ENCODE results near the gene IL34. TPM values are rescaled to one million over a fixed set of nuclear protein-coding genes. Genes with fewer than 3 reads are reported as not detected.
"Not testable (repeated sequence)": the region's sequence is repeated elsewhere in the genome, so short reads cannot be mapped to it uniquely, and the experiment has no call there.

Gene IL34
- not detected for total RNA-seq

DNA sequence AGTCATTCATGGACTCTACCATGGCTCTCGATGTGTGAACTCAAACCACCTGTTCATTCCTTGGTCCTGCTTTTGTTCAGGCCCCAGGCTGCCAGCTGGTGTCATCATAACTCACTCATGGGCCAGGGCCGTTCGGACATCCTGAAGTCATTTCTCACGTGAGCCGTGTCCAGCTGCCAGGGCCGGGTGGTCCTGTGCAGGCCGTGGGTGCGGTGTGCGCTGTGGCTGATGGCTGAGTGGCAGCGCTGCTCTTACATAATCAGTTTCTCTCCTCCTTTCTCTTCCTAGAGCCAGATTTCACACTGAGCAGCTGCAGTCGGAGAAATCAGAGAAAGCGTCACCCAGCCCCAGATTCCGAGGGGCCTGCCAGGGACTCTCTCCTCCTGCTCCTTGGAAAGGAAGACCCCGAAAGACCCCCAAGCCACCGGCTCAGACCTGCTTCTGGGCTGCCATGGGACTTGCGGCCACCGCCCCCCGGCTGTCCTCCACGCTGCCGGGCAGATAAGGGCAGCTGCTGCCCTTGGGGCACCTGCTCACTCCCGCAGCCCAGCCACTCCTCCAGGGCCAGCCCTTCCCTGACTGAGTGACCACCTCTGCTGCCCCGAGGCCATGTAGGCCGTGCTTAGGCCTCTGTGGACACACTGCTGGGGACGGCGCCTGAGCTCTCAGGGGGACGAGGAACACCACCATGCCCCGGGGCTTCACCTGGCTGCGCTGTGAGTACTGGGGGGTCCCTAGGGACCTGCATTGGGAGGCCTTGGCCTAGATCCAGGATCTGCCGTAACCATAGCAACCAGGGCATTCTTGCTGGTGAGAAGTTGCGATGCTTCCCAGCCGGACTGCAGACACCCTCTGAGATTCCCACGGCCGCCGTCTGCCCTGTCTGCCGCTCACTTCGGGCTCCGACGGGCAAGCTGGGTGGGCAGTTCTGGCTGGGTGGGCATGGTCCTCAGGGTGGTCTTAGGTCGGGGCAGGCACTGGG lies at the start of gene IL34:
IL34 (plus strand) TSS at position 300 of the 982 bp plus-strand sequence; CDS start at position 689, 389 bp downstream.
- ChIA-PET CTCF (interaction anchor here (0.6 kb wide), 1 partner anchor 360 kb away, joined by 3 read pairs; no protein-coding TSS in a partner anchor), POLR2A (no interaction called here)

DNA sequence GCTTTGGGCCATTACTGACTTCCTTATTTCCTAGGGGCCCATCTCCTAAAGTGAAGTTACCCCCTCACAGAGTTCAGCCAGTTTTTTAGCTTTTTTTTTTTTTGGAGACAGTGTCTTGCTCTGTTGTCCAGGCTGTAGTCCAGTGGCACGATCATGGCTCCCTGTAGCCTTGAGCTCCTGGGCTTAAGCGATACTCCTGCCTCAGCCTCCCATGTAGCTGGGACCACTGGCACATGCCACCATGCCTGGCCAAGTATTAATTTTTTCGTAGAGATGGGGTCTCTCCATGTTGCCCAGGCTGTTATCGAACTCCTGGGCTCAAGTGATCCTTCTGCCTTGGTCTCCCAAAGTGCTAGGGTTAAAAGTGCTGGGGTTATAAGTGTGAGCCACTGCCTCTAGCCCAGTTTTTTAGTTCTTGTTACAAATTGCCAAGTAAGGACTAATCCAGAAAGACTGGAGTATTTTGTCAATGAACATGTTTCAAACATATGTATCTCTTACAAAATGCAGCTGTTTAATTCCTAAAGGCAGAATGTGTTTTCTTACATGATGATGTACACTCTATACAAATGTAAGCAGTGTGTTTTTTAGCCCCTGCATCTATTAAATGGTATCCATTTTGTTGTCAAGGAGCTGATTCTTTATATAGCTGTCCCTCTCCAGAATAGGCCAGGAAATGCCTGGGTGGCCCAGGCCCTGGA lies 49.1 kb upstream of the IL34 start:
- ChIA-PET CTCF (no interaction called here), POLR2A (interaction anchor here (0.6 kb wide), 1 partner anchor 26 kb away, joined by 4 read pairs; no protein-coding TSS in a partner anchor)

DNA sequence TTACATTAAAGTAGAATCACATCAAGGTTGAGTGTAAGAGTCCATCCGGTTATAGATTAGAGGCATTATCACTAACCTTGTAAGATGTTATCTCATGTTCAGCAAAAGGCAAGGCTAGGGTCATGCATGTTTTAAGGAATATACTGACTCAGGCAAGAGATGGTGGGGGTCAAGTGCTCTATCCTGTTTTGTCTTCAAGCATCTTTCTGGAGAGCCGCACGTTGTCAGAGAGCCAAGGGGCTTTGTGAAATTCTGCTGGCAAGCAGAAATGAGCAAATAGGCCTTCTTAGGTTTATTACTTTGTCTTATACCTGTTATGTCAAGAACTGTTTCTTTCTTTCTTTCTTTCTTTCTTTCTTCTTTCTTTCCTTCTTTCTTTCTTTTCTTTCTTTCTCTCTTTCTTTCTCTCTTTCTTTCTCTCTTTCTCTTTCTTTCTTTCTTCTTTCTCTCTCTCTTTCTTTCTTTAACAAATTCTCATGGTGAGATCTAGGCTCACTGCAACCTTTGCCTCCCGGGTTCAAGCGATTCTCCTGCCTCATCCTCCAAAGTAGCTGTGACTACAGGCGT lies 47.3 kb upstream of the IL34 start:
- ChIA-PET POLR2A (no interaction called here), CTCF (no interaction called here)

DNA sequence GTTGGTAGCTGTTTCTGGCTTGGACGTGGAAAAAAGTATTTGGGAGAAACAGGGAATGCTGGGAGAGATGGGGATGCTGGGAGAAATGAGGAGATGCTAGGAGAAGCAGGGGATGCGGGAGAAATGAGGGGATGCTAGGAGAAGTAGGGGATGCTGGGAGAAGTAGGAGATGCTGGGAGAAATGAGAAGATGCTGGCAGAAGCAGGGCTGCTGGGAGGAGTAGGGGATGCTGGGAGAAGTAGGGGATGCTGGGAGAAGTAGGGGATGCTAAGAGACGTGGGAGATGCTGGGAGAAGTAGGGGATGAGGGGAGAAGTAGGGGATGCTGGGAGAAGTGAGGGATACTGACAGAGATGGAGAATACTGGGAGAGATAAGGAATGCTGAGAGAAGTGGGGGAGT lies 45.6 kb upstream of the IL34 start:
- ChIA-PET POLR2A (no interaction called here), CTCF (no interaction called here)

DNA sequence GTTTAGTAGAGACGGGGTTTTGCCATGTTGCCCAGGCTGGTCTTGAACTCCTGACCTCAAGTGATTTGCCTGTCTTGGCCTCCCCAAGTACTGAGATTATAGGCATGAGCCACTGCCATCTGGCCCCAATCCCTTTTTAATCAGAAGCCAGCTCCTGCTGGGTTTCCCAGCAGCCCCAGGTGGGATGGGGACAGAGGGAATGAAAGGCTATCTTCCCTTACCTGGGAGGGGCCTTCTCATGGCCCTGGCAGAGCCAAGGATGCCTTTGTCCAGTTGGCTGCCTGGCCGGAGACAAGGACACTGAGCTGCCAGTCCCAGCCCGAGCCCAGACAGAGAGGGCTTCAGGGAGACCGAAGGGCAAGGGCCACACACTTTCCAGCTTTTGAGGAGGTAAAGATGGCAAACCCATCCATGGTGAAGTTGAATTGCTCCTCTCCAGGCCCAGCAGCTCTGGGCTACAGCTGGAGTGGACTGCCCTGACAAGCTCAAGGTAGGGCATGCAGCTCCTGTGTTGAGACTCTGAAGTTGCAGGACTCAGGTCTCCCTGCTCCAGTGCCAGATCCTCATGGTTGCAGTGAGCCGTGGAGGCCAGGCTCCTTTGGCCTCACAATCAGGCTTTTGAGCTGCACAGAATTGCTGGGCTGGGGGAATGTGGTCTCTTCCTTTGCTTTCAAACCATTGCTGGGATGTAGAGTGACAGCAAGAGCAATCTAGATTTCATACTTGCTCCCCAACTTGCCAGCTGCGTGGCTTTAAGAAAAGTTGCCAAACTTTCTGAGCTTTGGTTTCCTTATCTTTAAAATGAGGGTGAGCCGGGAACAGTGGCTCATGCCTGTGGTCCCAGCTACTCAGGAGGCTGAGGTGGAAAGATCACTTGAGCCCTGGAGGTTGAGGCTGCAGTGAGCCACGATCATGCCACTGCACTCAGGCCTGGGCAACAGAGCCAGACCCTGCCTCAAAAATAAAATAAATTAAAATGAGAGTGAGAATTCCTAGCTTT lies 44.5 kb upstream of the IL34 start:
- ChIA-PET POLR2A (no interaction called here), CTCF (no interaction called here)

DNA sequence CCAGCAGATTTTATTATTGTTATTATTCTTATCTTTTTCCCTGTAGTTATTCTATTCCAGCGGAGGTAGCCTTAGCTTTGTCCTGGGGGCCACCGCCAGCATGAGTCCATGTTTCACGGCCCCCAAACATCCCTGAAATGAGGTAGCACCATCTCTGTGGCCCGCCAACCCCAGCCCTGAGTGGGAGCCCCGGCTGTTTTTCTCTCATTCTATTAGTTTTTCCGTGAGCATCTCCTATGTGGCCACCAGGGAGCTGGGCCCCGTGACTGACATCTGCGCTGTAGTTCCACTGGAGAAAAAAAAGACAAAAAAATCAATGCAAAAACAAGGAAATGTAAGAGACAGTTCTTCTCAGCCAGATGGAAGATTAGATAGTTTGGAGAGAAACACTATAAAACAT lies 43.5 kb upstream of the IL34 start:
- ChIA-PET POLR2A (no interaction called here), CTCF (no interaction called here)

DNA sequence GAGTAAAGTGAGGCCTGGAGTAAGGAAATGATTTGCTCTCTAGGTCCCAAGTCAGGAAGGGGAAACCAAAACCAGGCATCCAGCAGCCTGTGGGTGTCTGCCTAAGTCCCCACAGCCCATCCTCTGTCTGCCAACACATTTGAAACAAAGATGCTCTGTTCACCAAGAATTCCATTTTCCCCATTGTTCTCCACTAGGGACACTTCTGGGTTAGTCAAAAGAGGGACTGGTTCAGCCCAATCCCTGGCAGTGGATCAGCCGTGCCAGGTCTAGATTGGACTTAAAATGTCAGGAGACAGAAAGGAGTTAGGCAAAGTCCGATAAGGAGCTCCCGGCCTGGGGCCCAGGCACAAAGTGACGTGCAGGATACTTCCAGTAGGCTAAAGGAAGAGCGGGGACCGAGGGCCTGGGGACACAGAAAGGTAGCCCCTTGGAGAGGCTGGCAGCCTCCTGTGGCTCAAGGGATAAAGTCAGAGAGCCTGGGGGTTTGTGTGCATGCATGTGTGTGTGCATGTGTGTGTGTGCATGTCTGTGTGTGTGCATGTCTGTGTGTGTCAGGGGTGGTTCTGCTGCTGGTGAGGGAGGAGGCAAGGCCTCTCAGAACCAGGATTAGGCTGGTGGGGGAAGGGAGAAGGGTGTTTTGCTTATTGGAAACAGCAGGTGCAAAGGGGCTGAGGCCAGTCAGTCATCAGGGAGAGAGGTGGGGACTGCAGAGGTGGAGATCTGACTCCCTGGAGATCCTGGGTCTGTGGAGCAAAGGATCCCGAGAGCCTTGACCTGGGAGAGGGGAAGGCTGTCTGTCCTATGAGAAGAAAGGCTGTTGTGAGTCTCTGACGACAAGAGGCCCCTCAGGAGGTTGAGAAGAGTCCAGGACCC lies 41.7 kb upstream of the IL34 start:
- CTCF ChIA-PET: no interaction called here

DNA sequence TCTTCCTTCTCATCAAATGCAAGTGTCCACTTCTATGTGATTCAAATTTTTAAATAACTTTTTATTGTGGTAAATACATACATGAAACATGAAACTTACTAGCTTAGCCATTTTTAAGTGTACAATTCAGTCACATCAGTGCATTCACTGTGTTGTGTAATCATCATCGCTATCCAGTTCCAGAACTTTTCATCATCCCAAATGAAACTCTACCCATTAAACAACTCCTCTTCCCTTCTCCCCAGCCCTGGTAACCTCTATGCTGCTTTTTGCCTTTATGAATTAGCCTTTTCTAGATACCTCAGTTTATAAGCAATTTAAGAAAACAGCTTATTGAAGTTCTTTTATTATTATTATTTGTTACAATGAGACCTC lies 41.1 kb upstream of the IL34 start:
- ChIA-PET POLR2A (no interaction called here), CTCF (no interaction called here)

More for the DNA sequence above, 41.7 kb upstream of the IL34 start:
- POLR2A ChIA-PET: no interaction called here

DNA sequence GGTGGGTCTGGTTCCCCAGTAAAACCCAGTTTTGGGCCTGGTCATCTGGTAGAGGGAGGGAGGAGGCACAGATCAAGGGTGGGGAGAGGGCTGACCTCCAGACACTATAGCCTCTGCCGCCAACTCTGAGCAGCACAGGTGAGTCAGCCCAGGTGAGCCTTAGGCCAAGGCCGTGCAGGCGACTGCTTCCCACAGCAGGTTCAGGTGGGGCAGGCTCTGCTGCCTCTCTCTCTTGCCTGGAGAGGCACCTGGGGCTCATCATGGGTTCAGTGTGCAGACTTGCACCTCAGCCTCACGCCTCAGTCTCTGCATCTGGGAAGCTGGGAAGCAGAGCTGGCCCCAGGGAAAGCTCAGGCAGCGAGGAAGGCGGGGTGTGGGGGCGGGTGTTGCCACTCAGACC lies 37.8 kb upstream of the IL34 start:
- ChIA-PET CTCF (no interaction called here), POLR2A (no interaction called here)

DNA sequence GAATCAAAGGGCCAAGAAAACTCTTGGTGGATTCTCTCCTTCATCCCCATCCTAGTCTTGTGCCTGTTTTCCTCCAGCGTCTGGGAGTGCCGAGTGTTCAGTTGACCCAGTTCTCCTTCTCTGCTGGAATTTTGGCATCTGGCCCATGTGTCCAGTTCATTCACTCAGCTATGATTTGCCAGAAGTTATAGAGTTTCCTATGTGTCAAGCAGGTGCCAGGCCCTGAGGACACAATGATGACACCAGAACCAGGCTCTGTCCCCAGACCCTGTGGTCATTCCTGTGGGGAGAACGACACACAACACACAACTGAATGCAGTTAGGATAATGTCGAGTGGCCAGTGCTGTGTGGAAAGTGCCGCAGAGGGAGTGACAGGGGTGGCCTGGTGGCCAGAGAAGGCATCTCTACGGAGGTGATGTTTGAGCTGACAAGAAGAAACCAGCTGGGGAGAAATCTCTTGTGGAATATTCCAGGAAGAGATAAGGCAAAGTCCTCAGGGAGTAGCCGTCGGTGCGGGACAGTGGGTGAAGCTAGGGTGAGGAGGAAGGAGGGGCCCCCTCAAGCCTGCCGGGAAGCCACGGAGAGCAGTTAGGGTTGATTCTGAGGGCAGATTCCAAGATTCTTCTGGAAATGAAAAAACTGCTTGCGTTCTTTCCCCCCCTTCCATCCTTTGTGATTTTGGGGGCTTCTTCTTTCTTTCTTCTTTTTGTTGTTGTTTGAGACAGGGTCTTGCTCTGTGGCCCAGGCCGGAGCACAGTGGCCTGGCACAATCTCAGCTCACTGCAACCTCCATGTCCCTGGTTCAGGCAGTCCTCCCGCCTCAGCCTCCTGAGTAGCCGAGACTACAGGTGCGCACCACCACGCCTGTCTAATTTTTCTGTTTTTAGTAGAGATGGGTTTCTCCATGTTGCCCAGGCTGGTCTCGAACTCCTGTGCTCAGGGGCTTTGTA lies 35.8 kb upstream of the IL34 start:
- ChIA-PET POLR2A (no interaction called here), CTCF (no interaction called here)

DNA sequence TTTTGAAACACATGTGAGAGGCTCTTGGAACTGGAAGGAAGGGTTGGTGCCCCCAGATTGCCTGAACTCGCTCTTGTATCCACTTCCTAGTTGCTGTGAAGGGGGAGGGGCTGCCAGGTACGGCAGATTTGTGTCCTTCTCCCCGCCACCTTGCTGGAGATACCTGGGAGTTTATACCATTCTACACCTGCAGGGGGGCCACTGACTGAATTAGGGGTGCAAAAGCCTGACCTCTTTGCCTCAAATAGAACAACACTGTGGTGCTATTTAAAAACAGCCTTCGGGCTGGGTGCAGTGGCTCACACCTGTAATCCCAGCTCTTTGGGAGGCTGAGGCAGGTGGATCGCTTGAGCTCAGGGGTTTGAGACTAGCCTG lies 35.1 kb upstream of the IL34 start:
- CTCF ChIA-PET: no interaction called here
- POLR2A ChIA-PET: no interaction called here

DNA sequence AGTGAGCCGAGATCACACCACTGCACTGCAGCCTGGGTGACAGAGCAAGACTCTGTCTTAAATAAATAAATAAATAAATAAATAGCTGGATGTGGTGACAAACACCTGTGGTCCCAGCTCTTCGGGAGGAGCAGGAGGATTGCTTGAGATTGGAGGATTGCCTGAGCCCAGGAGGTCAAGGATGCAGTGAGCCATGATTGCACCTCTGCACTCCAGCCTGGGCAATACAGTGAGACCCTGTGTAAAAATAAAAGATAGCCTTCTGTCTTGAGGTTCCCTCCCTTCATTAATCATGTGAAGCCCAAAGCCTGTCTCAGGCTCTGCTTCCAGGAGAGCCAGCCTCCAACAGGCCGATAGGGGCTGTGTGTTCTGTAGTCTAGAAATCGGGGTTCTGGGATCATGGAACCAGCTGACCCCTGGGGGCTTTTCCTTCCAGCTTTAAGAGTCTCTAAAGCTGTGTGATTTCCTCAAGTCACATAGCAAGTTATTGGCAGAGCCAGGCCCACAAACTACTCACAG lies 34.5 kb upstream of the IL34 start:
- CTCF ChIA-PET: no interaction called here
- POLR2A ChIA-PET: no interaction called here

DNA sequence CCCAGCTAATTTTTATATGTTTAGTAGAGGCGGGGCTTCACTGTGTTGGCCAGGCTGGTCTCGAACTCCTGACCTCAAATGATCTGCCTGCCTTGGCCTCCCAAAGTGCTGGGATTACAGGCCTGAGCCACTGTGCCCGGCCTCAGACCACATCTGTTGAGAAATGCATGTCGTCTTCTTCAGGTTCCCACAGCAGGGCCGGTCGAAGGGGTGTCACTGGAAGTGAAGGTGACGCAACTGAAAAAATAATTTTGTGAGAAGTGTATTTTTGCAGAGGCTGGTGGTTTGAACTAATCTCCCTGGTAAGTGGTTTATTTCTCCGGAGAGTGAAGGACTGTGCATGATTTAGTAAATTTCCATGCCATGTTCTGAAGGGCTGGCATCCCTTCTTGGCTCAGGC lies 33.4 kb upstream of the IL34 start:
- POLR2A ChIA-PET: no interaction called here
- CTCF ChIA-PET: interaction anchor here (0.6 kb wide), 1 partner anchor 36 kb away, joined by 3 read pairs; no protein-coding TSS in a partner anchor

DNA sequence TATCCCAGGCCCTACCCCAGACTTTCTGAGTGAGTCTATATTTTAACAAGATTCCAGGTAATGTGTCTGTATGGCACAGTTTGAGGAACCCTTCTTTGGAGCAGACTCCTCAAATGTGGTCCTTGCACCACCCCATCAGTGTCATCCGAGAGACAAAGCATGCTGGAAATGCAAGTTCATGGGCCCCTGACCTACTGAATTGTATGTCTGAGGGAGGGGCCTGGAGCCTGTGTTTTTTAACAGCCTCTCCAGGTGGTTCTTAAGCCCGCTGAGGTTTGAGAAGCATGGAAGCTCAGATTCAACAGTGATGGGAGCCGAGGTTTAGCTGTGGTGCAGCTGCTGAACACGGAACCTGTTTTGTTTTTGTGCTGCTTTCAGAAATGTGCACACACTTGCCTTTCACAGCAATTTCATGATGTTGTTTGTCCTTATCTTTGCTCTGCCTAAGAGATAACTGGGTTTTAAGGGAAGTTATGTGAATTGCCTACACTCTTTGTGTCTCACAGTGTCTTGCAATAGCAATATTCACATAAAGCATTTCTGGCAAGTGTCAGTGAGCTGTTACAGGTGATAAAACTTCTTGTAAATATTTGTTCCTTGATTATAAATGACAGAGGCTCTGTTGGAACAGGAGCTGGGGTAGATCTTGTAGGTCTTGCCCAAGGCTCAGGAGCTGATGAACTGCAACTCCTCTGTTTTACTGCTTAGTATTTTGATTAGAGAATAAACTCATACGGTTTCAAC lies 32.0 kb upstream of the IL34 start:
- POLR2A ChIA-PET: no interaction called here

DNA sequence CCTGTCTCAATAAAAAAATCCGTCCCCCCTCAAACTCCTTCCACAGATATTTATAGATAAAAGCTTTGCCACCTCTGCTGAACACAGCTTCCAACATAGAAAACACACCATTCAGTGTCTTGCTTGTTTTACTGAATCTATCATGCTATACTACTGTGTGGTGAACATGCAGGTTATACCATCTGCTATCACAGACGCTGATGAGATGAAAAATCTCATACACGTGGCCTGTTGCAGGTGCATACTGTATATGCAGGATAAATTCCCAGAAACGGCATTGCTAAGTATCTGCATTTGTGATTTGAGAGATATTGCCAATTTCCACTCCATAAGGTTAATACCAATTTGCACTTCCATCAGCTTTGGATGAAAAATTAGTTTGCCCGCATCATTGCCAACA lies 30.4 kb upstream of the IL34 start:
- CTCF ChIA-PET: no interaction called here
- POLR2A ChIA-PET: no interaction called here

More for the DNA sequence above, 32.0 kb upstream of the IL34 start:
- CTCF ChIA-PET: interaction anchor here (0.6 kb wide), 1 partner anchor 27 kb away, joined by 5 read pairs; no protein-coding TSS in a partner anchor

DNA sequence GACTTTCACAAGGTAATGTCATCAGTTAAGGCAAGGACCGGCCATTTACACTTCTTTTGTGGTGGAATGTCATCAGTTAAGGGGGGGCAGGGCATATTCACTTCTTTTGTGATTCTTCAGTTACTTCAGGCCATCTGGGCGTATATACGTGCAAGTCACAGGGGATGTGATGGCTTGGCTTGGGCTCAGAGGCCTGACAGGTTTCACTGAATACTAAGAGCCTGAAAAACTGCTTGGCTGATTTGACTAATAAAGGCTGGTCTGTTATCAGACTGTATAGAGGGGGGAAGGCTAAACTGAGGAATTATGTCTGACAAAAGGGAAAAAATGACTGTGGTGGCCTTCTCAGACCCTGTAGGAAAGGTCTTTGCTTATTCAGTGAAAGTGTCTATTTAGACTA lies 24.5 kb upstream of the IL34 start:
- POLR2A ChIA-PET: not testable (repeated sequence)

DNA sequence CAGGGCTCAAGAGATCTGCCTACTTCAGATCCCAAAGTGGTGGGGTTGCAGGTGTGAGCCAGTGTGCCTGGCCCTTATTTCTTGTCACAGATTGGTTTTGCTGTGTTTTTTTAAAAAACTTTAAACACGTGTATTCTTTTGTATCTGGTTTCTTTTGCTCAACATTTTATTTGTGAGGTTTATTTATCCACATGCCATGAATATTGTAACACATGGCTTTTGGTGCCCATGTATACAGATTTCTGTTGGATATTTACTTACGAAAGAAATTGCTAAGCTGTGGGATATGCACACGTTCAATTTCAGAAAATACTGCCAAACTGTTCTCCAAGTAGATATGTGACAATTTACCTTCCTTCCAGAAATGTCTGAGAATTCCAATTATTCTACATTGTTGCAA lies 18.7 kb upstream of the IL34 start:
- CTCF ChIA-PET: no interaction called here

More for the DNA sequence above, 24.5 kb upstream of the IL34 start:
- CTCF ChIA-PET: not testable (repeated sequence)

More for the DNA sequence above, 18.7 kb upstream of the IL34 start:
- POLR2A ChIA-PET: no interaction called here

Data from activated CD8-positive, alpha-beta memory T cell treated with anti-CD3 and anti-CD28 coated beads for 36 hours (primary cell).